Measurements from ENCODE around the gene RAB39A.

DNA sequence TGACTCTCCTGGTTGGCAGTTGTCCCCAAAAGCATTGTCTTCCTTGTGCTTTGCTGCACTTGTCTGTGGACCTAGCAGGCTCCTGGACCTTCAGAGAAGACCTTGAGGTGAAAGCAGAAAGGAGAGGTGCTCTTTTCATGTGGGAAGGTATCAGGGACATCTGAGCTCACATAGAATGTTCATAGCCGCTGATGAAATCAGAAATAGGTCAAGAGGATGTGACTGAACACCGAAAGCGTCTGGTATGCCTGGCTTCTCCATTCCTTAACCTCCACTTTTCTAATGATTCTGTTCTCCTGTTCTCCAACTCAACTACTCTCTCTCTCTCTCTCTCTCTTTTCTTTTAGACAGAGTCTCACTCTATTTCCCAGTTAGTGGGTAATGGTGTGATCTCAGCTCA is 74.2 kb downstream of the RAB39A start:
- TF ChIP-seq, protein P1, sequence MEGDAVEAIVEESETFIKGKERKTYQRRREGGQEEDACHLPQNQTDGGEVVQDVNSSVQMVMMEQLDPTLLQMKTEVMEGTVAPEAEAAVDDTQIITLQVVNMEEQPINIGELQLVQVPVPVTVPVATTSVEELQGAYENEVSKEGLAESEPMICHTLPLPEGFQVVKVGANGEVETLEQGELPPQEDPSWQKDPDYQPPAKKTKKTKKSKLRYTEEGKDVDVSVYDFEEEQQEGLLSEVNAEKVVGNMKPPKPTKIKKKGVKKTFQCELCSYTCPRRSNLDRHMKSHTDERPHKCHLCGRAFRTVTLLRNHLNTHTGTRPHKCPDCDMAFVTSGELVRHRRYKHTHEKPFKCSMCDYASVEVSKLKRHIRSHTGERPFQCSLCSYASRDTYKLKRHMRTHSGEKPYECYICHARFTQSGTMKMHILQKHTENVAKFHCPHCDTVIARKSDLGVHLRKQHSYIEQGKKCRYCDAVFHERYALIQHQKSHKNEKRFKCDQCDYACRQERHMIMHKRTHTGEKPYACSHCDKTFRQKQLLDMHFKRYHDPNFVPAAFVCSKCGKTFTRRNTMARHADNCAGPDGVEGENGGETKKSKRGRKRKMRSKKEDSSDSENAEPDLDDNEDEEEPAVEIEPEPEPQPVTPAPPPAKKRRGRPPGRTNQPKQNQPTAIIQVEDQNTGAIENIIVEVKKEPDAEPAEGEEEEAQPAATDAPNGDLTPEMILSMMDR (conservative IDR thresholded peaks at IDR 0.05) = no peak
- no peak for TF ChIP-seq ZFX (IDR thresholded peaks at IDR 0.05)

Data from C4-2B (cell line).